NB4 (cell line): ENCODE measurements around the gene MAP1LC3B.

Experiments used
- CTCF ChIP-seq: IDR thresholded peaks from one replicate; pipeline ENCODE4 v1.5.1; 2012; ENCODE audit warnings: low read depth, low read length
- MAX ChIP-seq: IDR thresholded peaks from 2 replicates; pipeline ENCODE4 v1.6.1; 2011; ENCODE audit warnings: low read depth, low read length
- MYC ChIP-seq: IDR thresholded peaks from 2 replicates; pipeline ENCODE4 v1.6.1; 2011; ENCODE audit warnings: low read depth, low read length
- POLR2A ChIP-seq: IDR thresholded peaks from 2 replicates; pipeline ENCODE4 v1.6.1; 2011; ENCODE audit warnings: mild to moderate bottlenecking; ENCODE audit not compliant: insufficient read length; ENCODE audit errors: extremely low read depth

- TF ChIP-seq CTCF (no peak), POLR2A (no peak), MAX (no peak), MYC (no peak)
Observed at GRCh38 chr16:87436225-87437172, 44.4 kb downstream of the MAP1LC3B start.
